ENCODE data around the gene DTD1.
"Not testable (repeated sequence)": the region's sequence is repeated elsewhere in the genome, so short reads cannot be mapped to it uniquely, and the experiment has no call there.

Gene DTD1

GRCh38 chr20:18747090-18747489, 159.2 kb downstream of the DTD1 start:
- DNase-seq, result no peak

GRCh38 chr20:18748987-18749386, 161.1 kb downstream of the DTD1 start:
- DNase-seq, result no peak

- no peak for DNase-seq
These were observed 161.7 kb downstream of the DTD1 start for GRCh38 chr20:18749528-18749927.

GRCh38 chr20:18750735-18751134, 162.9 kb downstream of the DTD1 start:
- DNase-seq, result no peak

GRCh38 chr20:18754030-18754652, 166.3 kb downstream of the DTD1 start:
- peak in 1 of 5 experiments; percentile 31 for DNase-seq

GRCh38 chr20:18754653-18755045, 166.8 kb downstream of the DTD1 start:
- DNase-seq, result no peak

GRCh38 chr20:18760852-18761251, 173.0 kb downstream of the DTD1 start:
- not testable (repeated sequence) for DNase-seq

GRCh38 chr20:18767676-18768075, 179.8 kb downstream of the DTD1 start:
- DNase-seq, result no peak

- no peak for DNase-seq
These were observed 185.7 kb downstream of the DTD1 start for GRCh38 chr20:18773566-18773965.

- DNase-seq, result no peak
These were observed 186.4 kb downstream of the DTD1 start for GRCh38 chr20:18774207-18774606.

- DNase-seq, result no peak
These were observed 187.8 kb downstream of the DTD1 start for GRCh38 chr20:18775633-18776032.

- no peak for DNase-seq
These were observed 191.0 kb downstream of the DTD1 start for GRCh38 chr20:18778690-18779392.

GRCh38 chr20:18780385-18781130, 192.7 kb downstream of the DTD1 start:
- no peak for DNase-seq

- DNase-seq, result no peak
These were observed 193.7 kb downstream of the DTD1 start for GRCh38 chr20:18781509-18781908.

GRCh38 chr20:18783385-18783959, 195.6 kb downstream of the DTD1 start:
- DNase-seq, result no peak

GRCh38 chr20:18787046-18787445, 199.2 kb downstream of the DTD1 start:
- DNase-seq, result not testable (repeated sequence)

GRCh38 chr20:18788021-18788420, 200.2 kb downstream of the DTD1 start:
- DNase-seq, result no peak

GRCh38 chr20:18790787-18791186, 202.9 kb downstream of the DTD1 start:
- no peak for DNase-seq

GRCh38 chr20:18793625-18794427, 206.0 kb downstream of the DTD1 start:
- peak; percentile 64 to 97 (median 80) for DNase-seq

GRCh38 chr20:18794428-18794787, 206.6 kb downstream of the DTD1 start:
- DNase-seq, result no peak

- no peak for DNase-seq
These were observed 207.5 kb downstream of the DTD1 start for GRCh38 chr20:18795366-18795765.

GRCh38 chr20:18796282-18796833, 208.5 kb downstream of the DTD1 start:
- DNase-seq, result peak in 1 of 5 experiments; percentile 35

Measured in T-helper 2 cell (primary cell).